Mesendoderm (in vitro differentiated cells): ENCODE data around the gene RFC3.
A peak's percentile ranks its signal among the peaks of the same experiment; 100 is the strongest.

Experiments
- DNase-seq: peaks from one replicate; pipeline ENCODE4 v3.0.0; 2013
- H2AK5ac ChIP-seq: 2 replicates; pipeline ENCODE4 v1.6.1; 2013; ENCODE audit warnings: low read length, inconsistent platforms
- H2BK120ac ChIP-seq: 2 replicates; pipeline ENCODE4 v1.6.1; 2013; ENCODE audit warnings: low read depth, mild to moderate bottlenecking, low read length, moderate library complexity, mixed read lengths
- H2BK15ac ChIP-seq: replicated peaks from 2 replicates; pipeline ENCODE4 v1.6.1; 2013; ENCODE audit warnings: low read depth, mild to moderate bottlenecking, moderate library complexity
- H2BK5ac ChIP-seq: 2 replicates; pipeline ENCODE4 v1.6.1; 2013; ENCODE audit warnings: low read length, inconsistent platforms
- H3K18ac ChIP-seq: 2 replicates; pipeline ENCODE4 v1.6.1; 2013; ENCODE audit warnings: mild to moderate bottlenecking, low read length, mixed read lengths
- H3K23ac ChIP-seq: one replicate; pipeline ENCODE4 v1.6.1; 2013; ENCODE audit warnings: low read length
- H3K27ac ChIP-seq: 2 replicates; pipeline ENCODE4 v1.5.1; 2013; ENCODE audit warnings: low read depth, mild to moderate bottlenecking, inconsistent platforms, low read length, moderate library complexity
- H3K27me3 ChIP-seq: 2 replicates; pipeline ENCODE4 v1.6.1; 2013; ENCODE audit warnings: low read length, control low read depth, mild to moderate bottlenecking, inconsistent platforms; ENCODE audit not compliant: insufficient read depth, poor library complexity
- H3K36me3 ChIP-seq: 2 replicates; pipeline ENCODE4 v1.6.1; 2013; ENCODE audit warnings: low read length, inconsistent platforms; ENCODE audit not compliant: control insufficient read depth, insufficient read depth
- H3K4ac ChIP-seq: one replicate; pipeline ENCODE4 v1.6.1; 2013; ENCODE audit warnings: low read depth, mild to moderate bottlenecking, low read length, moderate library complexity
- H3K4me1 ChIP-seq: 2 replicates; pipeline ENCODE4 v1.6.1; 2013; ENCODE audit warnings: low read depth, low read length, inconsistent platforms; ENCODE audit not compliant: control insufficient read depth
- H3K4me2 ChIP-seq: 2 replicates; pipeline ENCODE4 v1.6.1; 2013; ENCODE audit warnings: low read length
- H3K4me3 ChIP-seq: 2 replicates; pipeline ENCODE4 v1.5.1; 2013; ENCODE audit warnings: mild to moderate bottlenecking, low read length
- H3K56ac ChIP-seq: one replicate; pipeline ENCODE4 v1.6.1; 2013; ENCODE audit warnings: low read length
- H3K79me1 ChIP-seq: 2 replicates; pipeline ENCODE4 v1.6.1; 2013; ENCODE audit warnings: low read length, inconsistent platforms
- H3K79me2 ChIP-seq: 2 replicates; pipeline ENCODE4 v1.6.1; 2013; ENCODE audit warnings: mild to moderate bottlenecking, low read length; ENCODE audit not compliant: control insufficient read depth, insufficient read depth
- H3K9ac ChIP-seq: 2 replicates; pipeline ENCODE4 v1.6.1; 2013; ENCODE audit warnings: low read length, inconsistent platforms
- H4K5ac ChIP-seq: one replicate; pipeline ENCODE4 v1.6.1; 2013; ENCODE audit warnings: low read length
- H4K8ac ChIP-seq: one replicate; pipeline ENCODE4 v1.6.1; 2013; ENCODE audit warnings: low read depth, mild to moderate bottlenecking, control low read depth, low read length, moderate library complexity
- WGBS: extraction: QIAGEN DNeasy Blood & Tissue Kit; methylation state at CpG from one replicate; pipeline ENCODE4 v1.1.7; 2013; ENCODE audit warnings: low lambda C conversion rate, missing lambda C conversion rate; ENCODE audit not compliant: insufficient coverage; ENCODE audit errors: extremely low coverage; 5-methylcytosine and 5-hydroxymethylcytosine counted together

RFC3 gene

GRCh38 chr13:33875618-33876401, 57.9 kb downstream of the RFC3 start:
- no peak overlapping the region for H3K27ac ChIP-seq
- H4K5ac ChIP-seq = no peak overlapping the region
- no peak overlapping the region for H3K56ac ChIP-seq
- H3K79me1 ChIP-seq = no peaks in the 10 kb centered on the region
- H2BK5ac ChIP-seq = no peak overlapping the region
- no peak overlapping the region for H3K4ac ChIP-seq
- no peaks in the 10 kb centered on the region for H3K36me3 ChIP-seq
- no peak for DNase-seq
- H3K4me2 ChIP-seq = no peak overlapping the region
- no peak overlapping the region for H4K8ac ChIP-seq
- H3K27me3 ChIP-seq = no peaks in the 10 kb centered on the region
- no peak overlapping the region for H2BK15ac ChIP-seq
- H3K79me2 ChIP-seq = no peaks in the 10 kb centered on the region
- H3K18ac ChIP-seq = no peak overlapping the region
- WGBS = no CpG with 5 or more reads among the region's 10 CpGs
- H3K4me1 ChIP-seq = no peaks in the 10 kb centered on the region
- no peak overlapping the region for H3K23ac ChIP-seq
- H2BK120ac ChIP-seq = no peak overlapping the region
- H2AK5ac ChIP-seq = no peak overlapping the region
- no peak overlapping the region for H3K4me3 ChIP-seq
- no peak overlapping the region for H3K9ac ChIP-seq

GRCh38 chr13:33876716-33877394, 58.9 kb downstream of the RFC3 start:
- Histone ChIP-seq H3K27ac (no peak overlapping the region), H4K5ac (no peak overlapping the region), H3K79me2 (no peaks in the 10 kb centered on the region), H3K36me3 (no peaks in the 10 kb centered on the region), H3K23ac (no peak overlapping the region), H3K4me2 (no peak overlapping the region), H2BK5ac (no peak overlapping the region), H3K4me3 (no peak overlapping the region), H3K4ac (no peak overlapping the region), H3K79me1 (no peaks in the 10 kb centered on the region), H2BK15ac (no peak overlapping the region), H3K9ac (no peak overlapping the region), H2BK120ac (no peak overlapping the region), H2AK5ac (no peak overlapping the region), H4K8ac (no peak overlapping the region), H3K56ac (no peak overlapping the region), H3K18ac (no peak overlapping the region), H3K4me1 (no peaks in the 10 kb centered on the region), H3K27me3 (no peaks in the 10 kb centered on the region)
- DNase-seq = peak; percentile 13
- WGBS = no CpG with 5 or more reads among the region's 5 CpGs

- Histone ChIP-seq H3K4me1 (no peaks in the 10 kb centered on the region), H3K36me3 (no peaks in the 10 kb centered on the region), H2BK5ac (no peak overlapping the region), H3K18ac (no peak overlapping the region), H3K4ac (no peak overlapping the region), H3K4me3 (no peak overlapping the region), H3K79me2 (no peaks in the 10 kb centered on the region), H3K23ac (no peak overlapping the region), H4K5ac (no peak overlapping the region), H3K4me2 (no peak overlapping the region), H2BK15ac (no peak overlapping the region), H3K79me1 (no peaks in the 10 kb centered on the region), H4K8ac (no peak overlapping the region), H2AK5ac (no peak overlapping the region), H3K27ac (no peak overlapping the region), H3K9ac (no peak overlapping the region), H2BK120ac (no peak overlapping the region), H3K56ac (no peak overlapping the region), H3K27me3 (no peaks in the 10 kb centered on the region)
- DNase-seq = no peak
- WGBS = no CpG with 5 or more reads among the region's 2 CpGs
Observed at GRCh38 chr13:33879118-33879517, 61.2 kb downstream of the RFC3 start.

GRCh38 chr13:33882804-33883203, 64.9 kb downstream of the RFC3 start:
- no peaks in the 10 kb centered on the region for H3K79me1 ChIP-seq
- no peak overlapping the region for H2BK5ac ChIP-seq

GRCh38 chr13:33884531-33885220, 66.7 kb downstream of the RFC3 start:
- Histone ChIP-seq H2AK5ac (no peak overlapping the region), H3K18ac (no peak overlapping the region), H3K27ac (no peak overlapping the region), H3K79me1 (no peaks in the 10 kb centered on the region), H2BK15ac (no peak overlapping the region), H3K4me3 (no peak overlapping the region), H3K36me3 (no peaks in the 10 kb centered on the region), H3K9ac (no peak overlapping the region), H3K56ac (no peak overlapping the region), H2BK120ac (no peak overlapping the region), H2BK5ac (no peak overlapping the region), H3K23ac (no peak overlapping the region), H3K4me2 (no peak overlapping the region), H4K8ac (no peak overlapping the region), H4K5ac (no peak overlapping the region), H3K4ac (no peak overlapping the region), H3K79me2 (no peaks in the 10 kb centered on the region), H3K27me3 (no peaks in the 10 kb centered on the region), H3K4me1 (no peaks in the 10 kb centered on the region)
- no CpG with 5 or more reads among the region's 11 CpGs for WGBS
- no peak for DNase-seq

More at GRCh38 chr13:33882804-33883203, 64.9 kb downstream of the RFC3 start:
- H3K4me3 ChIP-seq = no peak overlapping the region
- H3K27ac ChIP-seq = no peak overlapping the region
- H3K9ac ChIP-seq = no peak overlapping the region
- no peak overlapping the region for H2BK120ac ChIP-seq
- no peak overlapping the region for H4K8ac ChIP-seq
- H2AK5ac ChIP-seq = no peak overlapping the region
- no peaks in the 10 kb centered on the region for H3K79me2 ChIP-seq
- H3K18ac ChIP-seq = no peak overlapping the region
- H3K23ac ChIP-seq = no peak overlapping the region
- DNase-seq = no peak
- H3K4ac ChIP-seq = no peak overlapping the region
- no peaks in the 10 kb centered on the region for H3K36me3 ChIP-seq
- H2BK15ac ChIP-seq = no peak overlapping the region
- no peak overlapping the region for H4K5ac ChIP-seq
- no peaks in the 10 kb centered on the region for H3K4me1 ChIP-seq
- no peak overlapping the region for H3K4me2 ChIP-seq
- no peak overlapping the region for H3K56ac ChIP-seq
- H3K27me3 ChIP-seq = no peaks in the 10 kb centered on the region
